ENCODE measurements around the gene SYK. TPM values are rescaled to one million over a fixed set of nuclear protein-coding genes. Genes with fewer than 3 reads are reported as not detected.
A peak's percentile ranks its signal among the peaks of the same experiment; 100 is the strongest.

SYK gene
- total and polyA plus RNA-seq, 2 of the 13 experiments (the other 11 are each of a cell fraction or from before 2014, with no cell fraction given), result not detected

DNA sequence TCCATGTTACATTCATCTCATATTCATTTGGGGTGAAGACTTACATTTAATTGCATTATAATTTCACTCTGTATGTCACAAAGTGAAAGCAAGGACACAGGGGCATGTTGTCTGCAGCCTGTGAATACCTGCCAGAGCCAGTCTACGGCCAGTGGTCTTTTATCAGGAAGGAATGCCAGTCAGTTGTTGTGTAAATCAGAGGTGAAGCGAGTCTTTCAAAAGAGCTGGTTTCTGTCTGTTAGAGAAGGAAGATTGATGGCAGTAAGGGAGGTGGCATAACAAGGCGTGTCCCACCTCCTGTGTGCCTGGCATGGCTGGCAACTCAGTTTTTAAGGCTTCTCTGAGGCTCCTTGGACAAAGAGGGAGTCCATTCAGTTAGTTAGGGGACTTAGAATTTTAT is 18.1 kb upstream of the SYK start (continued):
- TF ChIP-seq, protein P1, sequence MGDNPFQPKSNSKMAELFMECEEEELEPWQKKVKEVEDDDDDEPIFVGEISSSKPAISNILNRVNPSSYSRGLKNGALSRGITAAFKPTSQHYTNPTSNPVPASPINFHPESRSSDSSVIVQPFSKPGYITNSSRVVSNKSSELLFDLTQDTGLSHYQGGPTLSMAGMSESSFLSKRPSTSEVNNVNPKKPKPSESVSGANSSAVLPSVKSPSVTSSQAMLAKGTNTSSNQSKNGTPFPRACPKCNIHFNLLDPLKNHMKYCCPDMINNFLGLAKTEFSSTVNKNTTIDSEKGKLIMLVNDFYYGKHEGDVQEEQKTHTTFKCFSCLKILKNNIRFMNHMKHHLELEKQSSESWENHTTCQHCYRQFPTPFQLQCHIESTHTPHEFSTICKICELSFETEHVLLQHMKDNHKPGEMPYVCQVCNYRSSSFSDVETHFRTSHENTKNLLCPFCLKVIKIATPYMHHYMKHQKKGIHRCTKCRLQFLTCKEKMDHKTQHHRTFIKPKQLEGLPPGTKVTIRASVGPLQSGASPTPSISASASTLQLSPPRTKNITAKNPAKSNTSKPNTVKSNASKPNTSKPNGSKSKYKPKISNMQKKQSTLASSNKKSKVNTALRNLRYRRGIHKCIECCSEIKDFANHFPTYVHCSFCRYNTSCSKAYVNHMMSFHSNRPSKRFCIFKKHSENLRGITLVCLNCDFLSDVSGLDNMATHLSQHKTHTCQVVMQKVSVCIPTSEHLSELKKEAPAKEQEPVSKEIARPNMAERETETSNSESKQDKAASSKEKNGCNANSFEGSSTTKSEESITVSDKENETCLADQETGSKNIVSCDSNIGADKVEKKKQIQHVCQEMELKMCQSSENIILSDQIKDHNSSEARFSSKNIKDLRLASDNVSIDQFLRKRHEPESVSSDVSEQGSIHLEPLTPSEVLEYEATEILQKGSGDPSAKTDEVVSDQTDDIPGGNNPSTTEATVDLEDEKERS (CRISPR knock-in tag; IDR thresholded peaks at IDR 0.05), result no peak
- TF ChIP-seq GTF2F1 (IDR thresholded peaks at IDR 0.05; ENCODE audit: low read length), result no peak

DNA sequence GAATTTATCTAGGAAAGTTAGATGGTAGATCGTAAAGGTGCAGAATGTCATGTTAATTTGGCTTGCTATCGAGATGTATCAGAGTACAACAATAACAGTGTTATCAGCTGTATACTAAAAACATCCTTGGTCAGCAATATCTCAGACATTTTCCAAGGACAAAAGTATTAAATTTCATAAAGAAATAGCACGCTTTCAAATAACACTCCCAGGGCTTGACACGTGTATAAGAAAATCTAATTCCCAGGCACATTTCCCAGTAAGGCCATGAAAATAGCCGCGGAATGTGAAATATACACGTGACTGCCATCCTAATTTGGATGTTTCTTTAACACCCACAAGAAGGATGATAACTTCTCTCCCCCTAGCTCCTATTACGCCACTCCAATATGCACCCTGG is 17.7 kb upstream of the SYK start:
- FAIRE-seq (no peak), ATAC-seq (no peak), DNase-seq (ENCODE audit: low spot score) (no peak)
- intact Hi-C loops (cut with micrococcal nuclease; ENCODE audit: unreplicated experiment) (no loop called here), in situ Hi-C loops (cut with HindIII; ENCODE audit: extremely low pct_ligation_motif_present, low pct_unique_long_range_greater_than_20kb) (no loop called here)
- no peaks in the 10 kb centered on the region for H4K20me1 ChIP-seq (ENCODE audit: insufficient read depth, low read length)
- H3K9ac ChIP-seq (ENCODE audit: insufficient read depth, low read depth, low read length), result no peak overlapping the region
- BruUV-seq (replicated peaks), result no TSS peak
- H2AFZ ChIP-seq (ENCODE audit: low read length), result no peak overlapping the region
- H3K79me2 ChIP-seq (ENCODE audit: insufficient read depth, low read length), result no peaks in the 10 kb centered on the region
- H3K9me3 ChIP-seq (ENCODE audit: low read length), result no peaks in the 10 kb centered on the region
- ChIA-PET CTCF (ENCODE audit: low intra/inter-chr PET ratio, low total read pairs) (no interaction called here), POLR2A (no interaction called here)
- H3K27me3 ChIP-seq (ENCODE audit: control insufficient read depth in 1 of 2, insufficient read depth in 2 of 2, low read length in 2 of 2), result no peaks in the 10 kb centered on the region
- WGBS (ENCODE audit: low lambda C conversion rate), result 41% methylated on average over 8 of the region's 8 CpGs
- no peak overlapping the region for H3K4me3 ChIP-seq (replicated peaks in 1 of 3; ENCODE audit: insufficient read depth in 1 of 3, low read depth in 2 of 3, low read length in 3 of 3)
- 0 out of 2 replicates have a peak, but pooled peaks have one; percentile 12 for TF ChIP-seq MAFF (IDR thresholded peaks at IDR 0.05; ENCODE audit: low read depth, low read length)
- no peak for TF ChIP-seq ZSCAN21 (CRISPR knock-in tag; IDR thresholded peaks at IDR 0.05; ENCODE audit: borderline replicate concordance)
- peak in 1 of 2 experiments; percentile 52; a peak in 1 of 4 replicates for TF ChIP-seq MAFK (conservative IDR thresholded peaks at IDR 0.05 in 1 of 2, IDR thresholded peaks at IDR 0.05 in 1 of 2; ENCODE audit: low read length in 2 of 2)
- TF ChIP-seq KLF11 (CRISPR knock-in tag; IDR thresholded peaks at IDR 0.05), result no peak
- TF ChIP-seq ZNF816 (CRISPR knock-in tag; IDR thresholded peaks at IDR 0.05; ENCODE audit: borderline replicate concordance), result no peak
- H3K36me3 ChIP-seq (replicated peaks in 1 of 2; ENCODE audit: control insufficient read depth in 1 of 2, insufficient read depth in 2 of 2, low read length in 2 of 2), result no peaks in the 10 kb centered on the region
- no peak overlapping the region for H3K4me2 ChIP-seq (ENCODE audit: low read depth, low read length)
- H3K4me1 ChIP-seq (ENCODE audit: insufficient read depth, low read length), result no peaks in the 10 kb centered on the region
- no peak overlapping the region for H3K27ac ChIP-seq (ENCODE audit: extremely low read length, insufficient read depth, low read length)
